GM19438 (cell line): ENCODE measurements around the gene OR6C75.
"Not testable (repeated sequence)": the region's sequence is repeated elsewhere in the genome, so short reads cannot be mapped to it uniquely, and the experiment has no call there.

Experiments
- ATAC-seq: cut with Tn5 transposase; IDR thresholded peaks from one replicate; pipeline ENCODE4 v1.9.1; 2021; ENCODE audit warnings: low read depth; ENCODE audit not compliant: unreplicated experiment

The OR6C75 gene

DNA sequence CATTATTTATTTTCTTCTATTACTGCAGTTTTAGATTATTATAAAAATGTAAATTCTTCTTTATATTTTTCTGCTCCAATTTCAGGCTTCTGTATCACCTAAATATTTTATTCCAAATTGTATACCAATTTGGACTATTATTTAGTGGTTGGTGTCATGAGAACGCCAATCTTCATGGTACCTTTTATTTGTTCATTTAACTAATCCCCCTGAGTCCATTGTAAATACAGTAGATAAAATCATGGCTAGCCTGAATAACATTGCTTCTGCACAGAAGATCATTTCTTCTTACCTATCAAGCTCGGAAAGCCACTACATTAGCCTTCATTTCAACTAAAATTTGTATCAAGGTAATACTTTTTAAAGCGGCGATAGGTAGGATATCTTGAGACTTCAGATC, at the start of gene OR6C75:
Gene OR6C75, plus strand, starts transcription at position 301 of the 400 bp plus-strand sequence. CDS start 2,136 bp downstream, outside the sequence.
- no peak for ATAC-seq

DNA sequence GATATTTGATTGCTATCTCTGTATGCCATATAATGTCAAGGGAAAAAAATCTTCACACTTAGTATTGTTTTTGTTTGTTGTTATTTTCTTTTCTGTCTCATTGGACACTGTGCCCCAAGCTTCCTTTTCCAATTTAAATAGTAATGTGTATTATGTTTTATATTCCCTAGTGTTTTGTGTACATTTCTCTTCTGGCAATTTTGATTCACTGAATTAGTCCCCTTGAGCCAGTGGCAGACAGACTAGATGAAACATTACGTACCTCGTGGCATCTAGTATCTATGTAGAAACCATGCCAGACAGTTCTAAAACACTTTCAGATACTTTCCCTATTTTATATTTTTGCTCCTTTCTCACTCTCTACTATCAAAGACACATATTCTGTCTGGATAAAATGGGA, 48.7 kb upstream of the OR6C75 start, which contains the start of gene OR6C1:
Gene OR6C1, plus strand, starts transcription at position 301 of the 400 bp plus-strand sequence. CDS start 6,257 bp downstream, outside the sequence.
- ATAC-seq, result no peak

DNA sequence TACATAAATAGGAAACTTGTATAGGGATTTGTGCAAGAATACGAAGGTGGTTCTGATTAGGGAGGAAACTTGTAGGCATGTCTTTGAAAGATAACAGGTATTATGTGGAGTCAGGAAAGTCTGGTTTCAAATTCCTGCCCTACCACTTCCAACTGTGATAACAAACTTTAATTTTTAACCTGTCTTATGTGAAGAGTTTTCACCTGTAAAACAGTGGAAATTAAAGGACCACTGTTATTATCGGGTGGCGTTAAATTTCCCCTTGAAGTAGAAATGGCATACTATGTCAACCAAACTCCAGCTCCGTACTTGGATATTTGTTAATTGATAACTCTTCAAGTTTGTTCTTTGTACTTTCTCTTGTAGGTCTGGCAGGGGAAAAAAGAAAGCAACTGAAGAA, 42.6 kb upstream of the OR6C75 start:
- no peak for ATAC-seq

DNA sequence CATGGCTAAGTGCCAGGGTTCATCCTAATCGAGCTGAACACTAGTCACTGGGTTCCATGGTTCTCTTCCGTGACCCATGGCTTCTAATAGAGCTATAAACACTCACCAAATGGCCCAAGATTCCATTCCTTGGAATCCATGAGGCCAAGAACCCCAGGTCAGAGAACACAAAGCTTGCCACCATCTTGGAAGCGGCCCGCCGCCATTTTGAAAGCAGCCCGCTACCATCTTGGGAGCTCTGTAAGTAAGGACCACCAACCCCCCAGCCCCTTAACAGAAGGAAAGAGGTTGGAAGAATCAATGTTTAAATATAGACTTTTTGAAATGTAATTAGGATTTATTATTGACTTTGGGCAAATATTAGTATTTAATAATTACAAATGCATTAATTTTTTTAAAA, 37.0 kb upstream of the OR6C75 start:
- not testable (repeated sequence) for ATAC-seq

DNA sequence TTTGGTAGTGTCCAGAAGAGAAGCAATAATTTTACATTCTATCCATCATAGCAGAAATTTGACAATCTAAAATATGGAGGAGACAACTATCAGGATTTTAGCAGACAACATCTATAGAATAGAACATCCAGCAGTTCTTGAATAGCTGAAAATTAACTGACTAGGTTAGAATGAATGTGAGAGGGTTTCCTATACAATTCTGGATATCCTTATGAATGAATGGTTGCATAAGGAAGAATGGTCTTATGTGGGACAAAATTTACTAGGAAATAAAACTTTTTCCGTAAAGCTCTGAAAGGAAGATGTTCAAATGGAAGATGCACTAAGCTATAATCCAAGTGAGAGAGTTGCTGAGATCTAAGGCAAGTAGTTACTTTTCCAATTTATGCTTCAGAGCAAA, 32.3 kb upstream of the OR6C75 start, which contains the start of gene OR6C3:
Gene OR6C3, plus strand, starts transcription at position 301 of the 400 bp plus-strand sequence. CDS start 955 bp downstream, outside the sequence.
- ATAC-seq, result no peak

DNA sequence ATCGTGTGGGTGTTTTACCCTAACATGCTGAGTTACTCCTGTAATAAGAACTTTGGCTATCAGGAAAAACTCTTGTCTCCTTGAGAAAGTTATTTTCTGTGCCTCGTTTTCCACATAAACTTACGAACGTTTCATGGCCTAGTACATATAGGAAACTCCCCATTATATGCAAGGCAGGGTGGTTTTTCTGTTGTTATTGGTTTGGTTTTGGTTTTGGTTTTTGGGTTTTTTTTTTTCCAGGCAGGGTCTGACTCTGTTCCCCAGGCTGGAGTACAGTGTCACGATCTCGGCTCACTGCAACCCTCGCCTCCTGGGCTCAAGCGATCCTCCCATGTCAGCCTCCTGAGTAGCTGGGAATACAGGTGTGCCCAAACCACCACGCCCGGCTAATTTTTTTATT, 26.8 kb upstream of the OR6C75 start:
- no peak for ATAC-seq

DNA sequence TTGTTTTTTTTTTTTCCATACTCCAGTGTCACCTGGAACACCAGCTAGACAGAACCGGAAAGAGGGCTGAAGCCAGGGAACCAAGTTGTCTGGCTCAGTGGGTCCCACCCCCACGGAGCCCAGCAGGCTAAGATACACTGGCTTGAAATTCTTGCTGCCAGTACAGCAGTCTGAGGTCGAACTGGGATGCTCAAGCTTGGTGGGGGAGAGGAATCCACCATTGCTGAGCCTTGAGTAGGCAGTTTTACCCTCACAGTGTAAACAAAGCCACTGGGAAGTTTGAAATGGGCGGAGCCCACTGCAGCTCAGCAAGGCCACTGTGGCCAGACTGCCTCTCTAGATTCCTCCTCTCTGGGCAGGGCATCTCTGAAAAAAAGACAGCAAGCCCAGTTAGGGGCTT, 7.4 kb upstream of the OR6C75 start:
- ATAC-seq, result not testable (repeated sequence)

DNA sequence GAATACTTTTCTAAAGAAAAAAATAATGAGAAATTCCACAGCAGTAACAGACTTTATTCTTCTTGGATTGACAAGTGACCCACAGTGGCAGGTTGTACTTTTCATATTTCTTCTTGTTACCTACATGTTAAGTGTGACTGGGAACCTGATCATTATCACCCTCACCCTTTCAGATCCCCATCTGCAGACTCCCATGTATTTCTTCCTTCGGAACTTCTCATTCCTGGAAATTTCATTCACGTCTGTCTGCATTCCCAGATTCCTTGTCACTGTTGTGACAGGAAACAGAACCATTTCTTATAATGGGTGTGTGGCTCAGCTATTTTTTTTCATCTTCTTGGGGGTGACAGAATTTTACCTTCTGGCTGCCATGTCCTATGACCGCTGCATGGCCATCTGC, 2.3 kb downstream of the OR6C75 start:
- ATAC-seq, result no peak

DNA sequence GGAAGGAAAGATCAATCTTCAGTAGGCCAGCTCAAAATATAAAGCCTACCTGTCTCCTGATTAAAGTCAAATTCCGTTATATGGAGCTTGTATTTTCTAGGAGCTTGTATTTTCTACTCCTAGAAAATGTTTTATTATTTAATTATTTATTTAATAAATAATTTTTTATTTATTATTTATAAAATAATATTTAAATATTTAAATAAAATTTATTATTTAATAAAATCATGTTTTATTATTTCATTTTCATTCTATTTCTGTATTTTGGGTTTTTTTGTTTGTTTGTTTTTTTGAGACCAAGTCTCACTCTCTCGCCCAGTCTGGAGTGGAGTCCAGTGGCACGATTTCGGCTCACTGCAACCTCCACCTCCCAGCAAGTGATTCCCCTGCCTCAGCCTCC, 9.7 kb downstream of the OR6C75 start:
- ATAC-seq, result no peak

DNA sequence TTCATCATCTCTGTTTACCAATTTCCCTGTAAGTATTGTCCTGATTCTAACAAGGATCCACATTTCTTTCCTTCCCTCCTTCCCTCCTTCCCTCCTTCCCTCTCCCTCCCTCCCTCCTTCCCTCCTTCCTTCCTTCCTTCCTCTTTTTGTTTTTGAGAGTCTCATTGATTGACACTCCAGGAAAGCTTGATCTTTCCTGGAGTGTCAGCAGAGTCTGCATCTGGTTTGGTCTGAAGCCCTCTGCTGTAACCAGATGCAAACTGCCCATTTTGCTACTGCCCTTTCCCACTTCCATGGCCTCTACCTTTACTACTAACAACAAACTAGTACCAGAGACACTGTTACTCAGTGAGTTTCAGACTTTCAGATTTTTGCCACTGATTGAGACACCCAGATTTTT, 23.1 kb downstream of the OR6C75 start:
- no peak for ATAC-seq

DNA sequence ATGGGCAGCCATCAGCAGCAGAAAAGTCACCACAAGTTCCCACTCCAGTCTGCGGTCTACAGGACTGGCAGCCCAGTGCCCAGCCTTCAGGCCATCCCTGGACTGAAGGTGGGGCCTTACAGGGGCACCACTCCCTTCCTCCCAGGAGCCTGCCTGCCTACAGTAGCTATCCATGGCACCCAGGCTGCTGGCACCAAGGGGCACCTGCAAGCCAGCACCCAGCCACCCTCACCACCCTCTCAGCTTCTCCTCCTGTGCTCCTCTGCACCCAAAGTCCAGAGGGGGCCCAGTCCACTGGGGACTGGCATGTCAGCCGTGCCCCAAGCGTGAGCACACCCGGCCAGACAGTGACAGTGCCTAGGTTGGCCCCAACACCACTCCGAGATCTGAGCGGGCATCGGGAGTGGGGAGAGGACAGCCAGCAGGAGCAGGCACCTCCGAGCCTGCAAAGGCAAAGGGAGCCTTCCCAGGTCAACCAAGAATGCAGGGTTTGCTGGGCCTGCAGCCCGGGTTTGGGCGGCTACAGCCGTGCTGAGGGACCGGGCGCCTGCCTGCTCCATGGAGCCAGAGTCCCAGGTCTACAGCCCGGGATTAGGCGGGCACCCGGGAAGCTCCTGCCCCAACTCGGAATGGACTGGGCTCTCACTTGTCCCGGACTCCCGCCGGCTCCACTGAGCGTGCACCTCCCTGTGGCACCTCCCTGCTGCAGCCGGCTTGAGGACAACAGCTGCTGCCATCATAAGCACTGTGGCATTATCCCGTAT, 29.4 kb downstream of the OR6C75 start:
- no peak for ATAC-seq

DNA sequence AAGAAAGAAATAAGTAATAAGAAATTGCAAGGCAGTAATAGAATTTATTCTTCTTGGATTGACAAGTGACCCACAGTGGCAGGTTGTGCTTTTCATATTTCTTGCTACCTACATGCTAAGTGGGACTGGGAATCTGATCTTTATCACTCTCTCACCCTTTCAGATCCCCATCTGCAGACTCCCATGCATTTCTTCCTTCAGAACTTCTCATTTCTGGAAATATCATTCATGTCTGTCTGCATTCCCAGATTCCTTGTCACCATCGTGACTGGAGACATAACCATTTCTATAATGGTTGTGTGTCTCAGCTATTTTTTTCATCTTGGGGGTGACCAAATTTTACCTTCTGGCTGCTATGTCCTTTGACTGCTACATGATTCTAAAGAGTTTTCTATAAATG, 33.6 kb downstream of the OR6C75 start:
- ATAC-seq, result no peak

DNA sequence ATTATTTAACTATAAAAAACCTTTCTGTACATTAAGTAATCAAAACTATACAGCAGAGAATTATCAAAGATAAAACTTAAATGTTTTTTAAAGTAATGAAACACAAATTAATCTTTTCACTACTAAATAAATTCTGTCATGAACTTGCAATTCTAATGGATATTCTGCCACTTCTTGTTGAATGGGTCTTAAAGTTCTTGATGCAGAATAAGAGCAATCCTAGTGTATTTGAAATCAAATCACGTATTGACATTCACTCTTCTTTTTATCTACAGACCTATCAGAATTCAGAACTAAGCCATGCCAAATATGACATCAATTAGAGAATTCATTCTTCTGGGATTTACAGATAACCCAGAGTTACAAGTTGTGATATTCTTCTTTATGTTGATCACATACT, 37.5 kb downstream of the OR6C75 start, which contains the start of gene OR6C65:
Gene OR6C65, plus strand, starts transcription at position 301 of the 400 bp plus-strand sequence. Its CDS starts 0 bp downstream, at position 301.
- no peak for ATAC-seq

DNA sequence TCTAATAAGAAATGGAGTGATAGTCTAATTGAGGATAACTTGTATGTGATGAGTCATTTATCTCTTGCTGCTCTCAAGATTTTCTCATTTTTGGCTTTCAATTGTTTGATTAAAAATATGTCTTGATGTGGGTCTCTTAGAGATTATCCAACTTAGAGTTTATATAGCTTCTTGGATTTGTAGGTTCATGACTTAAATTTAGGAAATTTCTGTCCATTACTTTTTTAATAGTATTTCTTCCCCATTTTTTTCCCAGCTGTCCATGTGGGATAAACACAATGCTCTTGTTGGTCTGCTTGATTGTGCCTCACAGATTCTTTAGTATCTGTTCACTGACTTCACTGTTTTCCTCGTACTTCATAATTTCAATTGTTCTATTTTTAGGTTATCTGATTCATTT, 45.1 kb downstream of the OR6C75 start:
- no peak for ATAC-seq

DNA sequence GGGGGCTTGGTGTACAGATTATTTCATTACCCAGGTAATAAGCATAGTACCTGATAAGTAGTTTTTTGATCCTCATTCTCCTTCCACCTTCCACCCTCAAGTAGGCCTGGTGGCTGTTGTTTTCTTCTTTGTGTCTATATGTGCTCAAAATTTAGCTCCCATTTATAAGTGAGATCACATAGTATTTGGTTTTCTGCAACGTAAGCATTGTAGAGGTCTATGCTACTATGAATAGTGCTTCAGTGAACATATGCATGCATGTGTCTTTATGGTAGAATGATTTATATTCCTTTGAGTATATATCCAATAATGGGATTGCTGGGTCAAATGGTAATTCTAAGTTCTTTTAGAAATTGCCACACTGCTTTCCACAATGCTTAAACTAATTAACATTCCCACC, 46.4 kb downstream of the OR6C75 start:
- ATAC-seq, result not testable (repeated sequence)

DNA sequence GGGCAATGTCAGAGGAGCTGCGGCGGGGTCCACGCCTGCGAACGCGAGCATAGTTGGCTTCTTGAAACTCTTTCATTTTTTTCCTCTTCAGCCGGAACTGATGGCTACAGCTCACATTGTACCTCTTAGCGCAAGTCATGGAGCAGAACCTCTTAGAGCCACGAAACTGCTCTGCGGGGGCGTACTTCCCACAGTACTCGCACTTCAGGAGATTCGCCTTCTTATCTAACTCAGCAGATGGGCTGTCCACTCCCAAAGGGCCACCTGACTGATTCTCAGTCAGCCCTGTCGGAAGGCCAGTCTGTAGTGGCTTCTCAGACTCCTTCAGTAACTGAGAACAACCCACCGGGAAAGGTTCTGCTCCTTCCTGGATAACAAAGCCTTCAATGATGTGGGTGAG, 49.4 kb downstream of the OR6C75 start:
- ATAC-seq, result not testable (repeated sequence)

DNA sequence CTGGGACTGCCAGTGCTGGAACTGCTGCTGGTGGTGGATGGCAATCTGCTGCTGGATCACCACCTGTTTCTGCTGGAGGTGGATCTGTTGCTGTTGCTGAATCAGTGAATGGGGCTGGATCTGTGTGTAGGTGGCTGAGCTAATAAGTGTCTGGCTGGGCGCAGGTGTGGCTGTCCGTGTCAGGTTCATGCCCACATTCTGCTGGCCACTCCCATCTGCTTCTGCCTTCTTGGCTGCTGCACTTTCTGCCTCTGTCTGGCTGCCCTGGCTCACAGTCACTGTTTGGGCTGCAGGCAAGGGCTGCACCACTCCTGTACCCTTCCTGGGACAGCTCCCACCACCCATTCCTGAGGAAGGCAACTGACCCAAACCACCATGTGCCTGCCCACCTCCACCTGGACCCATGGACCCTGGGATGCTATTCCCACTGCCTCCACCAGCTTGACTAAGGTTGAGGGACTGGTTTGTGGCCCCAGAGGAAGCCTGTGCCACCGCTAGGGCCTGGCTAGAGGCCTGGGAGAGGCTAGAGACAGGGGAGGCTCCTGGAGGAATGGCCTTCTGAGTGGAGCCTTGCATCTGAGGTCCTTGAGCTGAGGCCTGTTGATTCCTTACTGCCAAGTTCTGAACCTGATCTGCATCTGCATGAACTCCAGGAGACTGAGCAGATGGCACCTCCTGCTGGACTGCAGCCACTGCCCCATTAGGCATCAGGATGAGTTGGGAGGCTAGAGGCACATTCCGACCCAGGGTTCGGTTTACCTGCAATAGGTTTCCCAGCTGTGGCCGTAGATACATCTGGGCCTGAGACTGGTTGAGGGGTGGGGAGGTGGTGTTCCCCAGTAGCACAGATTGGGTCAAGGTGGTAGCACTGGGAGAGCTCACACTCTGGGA, 51.0 kb downstream of the OR6C75 start:
- not testable (repeated sequence) for ATAC-seq

DNA sequence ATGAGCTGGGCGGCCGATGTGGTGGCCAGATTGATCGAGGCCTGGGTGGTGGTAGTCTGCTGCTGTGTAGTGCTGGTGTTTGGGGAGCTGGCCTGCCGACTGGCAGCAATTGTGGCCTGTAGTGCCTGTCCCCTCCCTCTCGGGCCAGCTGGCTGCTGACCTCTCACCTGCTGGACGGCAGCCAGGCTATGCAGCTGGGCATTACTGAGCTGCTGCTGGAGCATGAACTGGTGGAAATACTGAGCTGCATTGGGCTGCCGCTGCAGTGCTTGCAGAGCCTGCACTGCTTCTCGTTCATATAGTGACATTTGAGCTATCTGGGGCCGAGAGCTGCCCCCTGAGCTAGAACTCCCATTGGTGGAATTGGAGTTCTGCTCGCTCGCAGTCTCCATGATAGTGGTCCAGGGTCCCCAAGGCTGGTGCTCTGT, 51.6 kb downstream of the OR6C75 start:
- ATAC-seq, result not testable (repeated sequence)

DNA sequence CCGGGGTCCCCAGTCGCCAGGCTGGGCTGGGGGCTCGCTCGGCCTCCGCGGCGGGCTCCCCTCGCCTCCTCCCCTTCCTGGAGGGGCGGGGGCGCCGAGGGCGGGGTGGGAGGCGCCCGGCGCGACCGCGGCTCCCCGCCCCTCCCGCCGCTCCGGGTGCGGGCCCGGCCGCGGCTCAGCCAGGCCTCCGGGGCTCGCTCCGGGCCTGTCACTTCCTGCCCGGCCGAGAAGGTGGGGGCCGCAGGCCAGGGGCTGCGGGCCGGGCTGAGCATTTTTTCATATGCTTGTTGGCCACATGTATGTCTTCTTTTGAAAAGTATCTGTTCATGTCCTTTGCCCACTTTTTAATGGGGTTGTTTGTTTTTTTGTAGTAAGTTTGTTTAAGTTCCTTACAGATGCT, 52.1 kb downstream of the OR6C75 start:
- not testable (repeated sequence) for ATAC-seq

DNA sequence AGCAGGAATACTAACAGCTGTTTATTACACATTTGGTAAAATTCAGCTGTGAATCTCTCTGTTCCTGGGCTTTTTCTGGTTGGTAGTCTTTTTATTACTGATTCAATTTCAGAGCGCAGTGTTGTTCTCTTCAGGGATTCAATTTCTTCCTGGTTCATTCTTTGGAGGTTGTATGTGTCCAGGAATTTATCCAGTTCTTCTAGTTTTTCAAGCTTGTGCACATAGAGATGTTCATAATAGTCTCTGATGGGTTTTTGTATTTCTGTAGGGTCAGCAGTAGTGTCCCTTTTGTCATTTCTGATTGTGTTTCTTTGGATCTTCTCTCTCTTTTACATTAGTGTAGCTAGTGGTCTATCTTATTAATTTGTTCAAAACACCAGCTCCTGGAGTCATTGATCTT, 54.2 kb downstream of the OR6C75 start:
- ATAC-seq, result no peak
